HEK293 (cell line): ENCODE measurements around the gene GP2.

Source experiments
- CTCF ChIA-PET: fragments of 350-600 bp; formaldehyde crosslinking; extraction: SDS; loops from one replicate; lab custom pipeline; 2021; ENCODE audit warnings: antibody characterized with exemption; lab: Yijun Ruan, JAX
- POLR2A ChIA-PET: fragments of 300-600 bp; formaldehyde crosslinking; extraction: SDS; loops from one replicate; lab custom pipeline; 2020; ENCODE audit warnings: antibody characterized with exemption, inconsistent platforms; lab: Yijun Ruan, JAX
- H3K27ac ChIP-seq: fragments of 200-500 bp; sonication (Bioruptor generic); 2 replicates; pipeline ENCODE4 v1.5.1; 2014; ENCODE audit warnings: low read depth, low read length, control low read depth, inconsistent platforms; ENCODE audit errors: extremely low read depth
- H3K36me3 ChIP-seq, 2 experiments: fragments of 200-500 bp in 1 of 2; sonication (Bioruptor generic) in 1 of 2; 1 replicate in 1 of 2; 2 replicates in 1 of 2; pipeline ENCODE4 v1.5.1; 2014 to 2017; ENCODE audit warnings: inconsistent platforms in 2 of 2, low read length in 2 of 2; ENCODE audit not compliant: control insufficient read depth in 2 of 2, insufficient read depth in 1 of 2
- H3K4me1 ChIP-seq: fragments of 200-500 bp; sonication (Bioruptor generic); 2 replicates; pipeline ENCODE4 v1.5.1; 2014; ENCODE audit warnings: mild to moderate bottlenecking, low read length, inconsistent platforms; ENCODE audit not compliant: control insufficient read depth, insufficient read depth
- H3K4me3 ChIP-seq: 2 replicates; pipeline ENCODE4 v1.5.1; 2011; ENCODE audit warnings: low read depth, mild to moderate bottlenecking, control low read depth, low read length, moderate library complexity
- H3K9me3 ChIP-seq: fragments of 200-500 bp; sonication (Bioruptor generic); 2 replicates; pipeline ENCODE4 v1.5.1; 2014; ENCODE audit warnings: low read depth, low read length, inconsistent platforms; ENCODE audit not compliant: control insufficient read depth, insufficient read depth
- FEZF1 ChIP-seq: fragments of 450-650 bp; formaldehyde crosslinking; IDR thresholded peaks from 2 replicates; pipeline ENCODE4 v1.5.1; 2016; ENCODE audit warnings: missing biosample characterization, missing genetic modification characterization
- GFI1B ChIP-seq: fragments of 450-650 bp; formaldehyde crosslinking; IDR thresholded peaks from 2 replicates; pipeline ENCODE4 v1.5.1; 2016; ENCODE audit warnings: missing biosample characterization, missing genetic modification characterization
- KLF1 ChIP-seq: fragments of 450-650 bp; formaldehyde crosslinking; IDR thresholded peaks from 2 replicates; pipeline ENCODE4 v1.5.1; 2016; ENCODE audit warnings: missing biosample characterization, missing genetic modification characterization
- REPIN1 ChIP-seq: fragments of 450-650 bp; formaldehyde crosslinking; IDR thresholded peaks from 2 replicates; pipeline ENCODE4 v1.5.1; 2017; ENCODE audit warnings: missing biosample characterization, missing genetic modification characterization, low read depth
- SALL2 ChIP-seq: fragments of 450-650 bp; formaldehyde crosslinking; IDR thresholded peaks from 2 replicates; pipeline ENCODE4 v1.5.0; 2017; ENCODE audit warnings: missing biosample characterization, mild to moderate bottlenecking, missing genetic modification characterization, borderline replicate concordance
- SETDB1 ChIP-seq: IDR thresholded peaks from one replicate; pipeline ENCODE4 v1.6.1; 2017; ENCODE audit warnings: mild to moderate bottlenecking, low read length, moderate library complexity, mixed read lengths; ENCODE audit not compliant: insufficient read length
- YY1 ChIP-seq: fragments of 450-650 bp; formaldehyde crosslinking; IDR thresholded peaks from 2 replicates; pipeline ENCODE4 v1.5.1; 2018; ENCODE audit warnings: missing biosample characterization, missing genetic modification characterization
- ZBTB8A ChIP-seq: fragments of 450-650 bp; formaldehyde crosslinking; IDR thresholded peaks from 2 replicates; pipeline ENCODE4 v1.5.1; 2016; ENCODE audit warnings: missing biosample characterization, missing genetic modification characterization
- ZNF274 ChIP-seq, 2 experiments: fragments of 200-500 bp in 1 of 2; fragments of 450-650 bp in 1 of 2; sonication (Bioruptor generic) in 1 of 2; formaldehyde crosslinking in 1 of 2; IDR thresholded peaks; 2 replicates each; pipeline versions ENCODE4 v1.5.1 to v1.6.1; 2014 to 2016; ENCODE audit warnings: borderline replicate concordance in 1 of 2, inconsistent platforms in 1 of 2, low read length in 1 of 2, missing biosample characterization in 1 of 2, missing genetic modification characterization in 1 of 2
- ZNF302 ChIP-seq: fragments of 450-650 bp; formaldehyde crosslinking; IDR thresholded peaks from 2 replicates; pipeline ENCODE4 v1.5.1; 2016; ENCODE audit warnings: missing biosample characterization, missing genetic modification characterization, low read depth
- ZNF473 ChIP-seq: fragments of 450-650 bp; formaldehyde crosslinking; IDR thresholded peaks from 2 replicates; pipeline ENCODE4 v1.5.1; 2017; ENCODE audit warnings: missing biosample characterization, missing genetic modification characterization
- ZNF558 ChIP-seq: fragments of 450-650 bp; formaldehyde crosslinking; IDR thresholded peaks from 2 replicates; pipeline ENCODE4 v1.5.1; 2016; ENCODE audit warnings: missing biosample characterization, missing genetic modification characterization
- ZNF571 ChIP-seq: fragments of 450-650 bp; formaldehyde crosslinking; IDR thresholded peaks from 2 replicates; pipeline ENCODE4 v1.5.0; 2017; ENCODE audit warnings: missing biosample characterization, missing genetic modification characterization
- ZNF585B ChIP-seq: fragments of 450-650 bp; formaldehyde crosslinking; IDR thresholded peaks from 2 replicates; pipeline ENCODE4 v1.5.1; 2016; ENCODE audit warnings: missing biosample characterization, missing genetic modification characterization
- ZNF623 ChIP-seq: fragments of 450-650 bp; formaldehyde crosslinking; IDR thresholded peaks from 2 replicates; pipeline ENCODE4 v1.5.1; 2016; ENCODE audit warnings: missing biosample characterization, missing genetic modification characterization
- ZNF629 ChIP-seq: fragments of 450-650 bp; formaldehyde crosslinking; IDR thresholded peaks from 2 replicates; pipeline ENCODE4 v1.5.1; 2017; ENCODE audit warnings: missing biosample characterization, missing genetic modification characterization
- ZNF654 ChIP-seq: fragments of 450-650 bp; formaldehyde crosslinking; IDR thresholded peaks from 2 replicates; pipeline ENCODE4 v1.5.1; 2016; ENCODE audit warnings: low read depth, missing biosample characterization, missing genetic modification characterization
- TF ChIP-seq, protein P1 (sequence below): fragments of 450-650 bp; formaldehyde crosslinking; IDR thresholded peaks from 2 replicates; pipeline ENCODE4 v1.5.1; 2016; ENCODE audit warnings: missing biosample characterization, missing genetic modification characterization
- TF ChIP-seq, protein P2 (sequence below): fragments of 450-650 bp; formaldehyde crosslinking; IDR thresholded peaks from 2 replicates; pipeline ENCODE4 v1.5.1; 2016; ENCODE audit warnings: missing biosample characterization, missing genetic modification characterization

Gene GP2

DNA sequence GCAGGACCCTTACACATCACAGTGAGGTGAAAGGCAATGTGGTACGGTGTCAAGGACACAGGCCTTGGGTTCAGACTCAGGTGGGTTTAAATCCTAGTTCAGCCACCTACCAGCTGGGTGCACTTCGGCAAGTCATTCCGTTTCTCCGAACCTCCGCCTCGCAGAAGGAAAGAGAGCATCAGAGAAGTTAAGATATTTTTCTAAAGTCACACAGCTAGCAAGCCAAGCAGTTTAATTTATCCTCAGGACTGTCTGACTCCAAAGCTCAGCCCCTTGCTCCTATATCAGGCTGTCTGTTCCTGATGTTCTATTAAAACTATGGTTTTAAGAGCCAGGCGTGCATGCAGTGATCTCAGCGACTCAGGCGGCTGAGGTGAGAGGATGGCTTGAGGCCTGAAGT, 65.1 kb downstream of the GP2 start:
- no peaks in the 10 kb centered on the region for H3K36me3 ChIP-seq
- TF ChIP-seq SALL2 (tag by site-specific recombination) (no peak), ZNF585B (no peak), ZNF629 (no peak), ZNF302 (no peak)
- H3K27ac ChIP-seq = no peak overlapping the region
- no peaks in the 10 kb centered on the region for H3K4me1 ChIP-seq
- H3K9me3 ChIP-seq = no peaks in the 10 kb centered on the region
- ChIA-PET CTCF (interaction anchor here (0.5 kb wide), 1 partner anchor 65 kb away, joined by 4 read pairs; no protein-coding TSS in a partner anchor), POLR2A (no interaction called here)
- H3K4me3 ChIP-seq = no peak overlapping the region

DNA sequence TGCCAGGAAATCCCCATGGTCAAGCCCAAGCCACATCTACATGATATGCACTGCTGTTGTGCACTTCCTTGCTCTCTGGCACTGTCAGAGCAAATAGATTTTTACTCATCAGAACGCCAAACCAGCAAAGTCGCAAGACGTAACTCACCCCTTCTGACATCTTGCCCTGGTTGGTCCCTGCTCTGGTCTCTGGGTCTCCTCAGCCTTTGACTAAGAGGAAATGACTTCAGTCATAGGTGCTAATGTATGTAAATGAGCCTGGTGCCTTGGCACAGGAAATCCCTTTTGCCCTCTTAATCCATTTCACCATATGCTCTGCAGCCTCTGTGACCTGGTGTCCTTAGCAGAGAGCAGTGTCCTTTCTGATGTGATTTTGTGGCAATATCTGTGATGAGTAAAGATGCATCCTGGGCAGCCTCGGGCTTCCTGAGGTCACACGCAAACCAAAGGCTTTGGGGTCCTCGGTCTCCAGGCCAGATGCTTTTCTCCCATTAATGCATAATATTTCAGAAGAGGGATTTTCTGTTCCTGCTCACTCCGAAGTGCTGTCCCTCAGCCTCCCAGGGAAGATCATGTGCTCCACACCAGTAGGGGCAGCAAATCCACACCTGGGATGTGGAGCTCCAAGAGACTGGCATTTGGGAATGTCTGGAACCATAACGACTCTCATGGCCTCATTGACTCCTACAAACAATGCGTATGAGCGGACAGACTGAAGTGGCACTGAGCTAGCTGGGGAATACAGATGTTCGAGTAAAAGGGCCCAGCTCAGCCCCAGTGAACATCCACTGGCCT, 66.9 kb downstream of the GP2 start:
- ChIA-PET CTCF (no interaction called here), POLR2A (no interaction called here)
- Histone ChIP-seq H3K36me3 (no peaks in the 10 kb centered on the region), H3K9me3 (no peaks in the 10 kb centered on the region), H3K4me1 (no peaks in the 10 kb centered on the region), H3K27ac (no peak overlapping the region), H3K4me3 (no peak overlapping the region)
- TF ChIP-seq GFI1B (tag by site-specific recombination) (no peak), REPIN1 (tag by site-specific recombination) (no peak), YY1 (tag by site-specific recombination) (no peak), ZNF623 (tag by site-specific recombination) (no peak), ZNF654 (tag by site-specific recombination) (no peak), ZNF473 (no peak), SETDB1 (no peak), KLF1 (tag by site-specific recombination) (no peak), FEZF1 (tag by site-specific recombination) (no peak), ZBTB8A (no peak), ZNF571 (tag by site-specific recombination) (no peak), ZNF274 (IDR thresholded peaks at IDR 0.05; ENCODE audit: low read length) (no peak), ZNF274 (tag by site-specific recombination; IDR thresholded peaks at IDR 0.05; ENCODE audit: borderline replicate concordance) (no peak), ZNF558 (tag by site-specific recombination) (no peak)
- TF ChIP-seq, protein P1, sequence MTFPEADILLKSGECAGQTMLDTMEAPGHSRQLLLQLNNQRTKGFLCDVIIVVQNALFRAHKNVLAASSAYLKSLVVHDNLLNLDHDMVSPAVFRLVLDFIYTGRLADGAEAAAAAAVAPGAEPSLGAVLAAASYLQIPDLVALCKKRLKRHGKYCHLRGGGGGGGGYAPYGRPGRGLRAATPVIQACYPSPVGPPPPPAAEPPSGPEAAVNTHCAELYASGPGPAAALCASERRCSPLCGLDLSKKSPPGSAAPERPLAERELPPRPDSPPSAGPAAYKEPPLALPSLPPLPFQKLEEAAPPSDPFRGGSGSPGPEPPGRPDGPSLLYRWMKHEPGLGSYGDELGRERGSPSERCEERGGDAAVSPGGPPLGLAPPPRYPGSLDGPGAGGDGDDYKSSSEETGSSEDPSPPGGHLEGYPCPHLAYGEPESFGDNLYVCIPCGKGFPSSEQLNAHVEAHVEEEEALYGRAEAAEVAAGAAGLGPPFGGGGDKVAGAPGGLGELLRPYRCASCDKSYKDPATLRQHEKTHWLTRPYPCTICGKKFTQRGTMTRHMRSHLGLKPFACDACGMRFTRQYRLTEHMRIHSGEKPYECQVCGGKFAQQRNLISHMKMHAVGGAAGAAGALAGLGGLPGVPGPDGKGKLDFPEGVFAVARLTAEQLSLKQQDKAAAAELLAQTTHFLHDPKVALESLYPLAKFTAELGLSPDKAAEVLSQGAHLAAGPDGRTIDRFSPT (tag by site-specific recombination) = no peak
- TF ChIP-seq, protein P2, sequence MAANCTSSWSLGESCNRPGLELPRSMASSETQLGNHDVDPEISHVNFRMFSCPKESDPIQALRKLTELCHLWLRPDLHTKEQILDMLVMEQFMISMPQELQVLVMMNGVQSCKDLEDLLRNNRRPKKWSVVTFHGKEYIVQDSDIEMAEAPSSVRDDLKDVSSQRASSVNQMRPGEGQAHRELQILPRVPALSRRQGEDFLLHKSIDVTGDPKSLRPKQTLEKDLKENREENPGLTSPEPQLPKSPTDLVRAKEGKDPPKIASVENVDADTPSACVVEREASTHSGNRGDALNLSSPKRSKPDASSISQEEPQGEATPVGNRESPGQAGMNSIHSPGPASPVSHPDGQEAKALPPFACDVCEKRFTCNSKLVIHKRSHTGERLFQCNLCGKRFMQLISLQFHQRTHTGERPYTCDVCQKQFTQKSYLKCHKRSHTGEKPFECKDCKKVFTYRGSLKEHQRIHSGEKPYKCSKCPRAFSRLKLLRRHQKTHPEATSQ (tag by site-specific recombination) = no peak
